Ramos (cell line): Measurements from ENCODE around the gene COX7C.
"Not testable (repeated sequence)": the region's sequence is repeated elsewhere in the genome, so short reads cannot be mapped to it uniquely, and the experiment has no call there.

Experiments
- in situ Hi-C: fragments of 300-500 bp; cut with MboI; formaldehyde crosslinking; loops from one replicate; pipeline ENCODE4 v1.14.3; 2022; ENCODE audit warnings: low sequenced_read_pairs; ENCODE audit not compliant: unreplicated experiment

COX7C gene

DNA sequence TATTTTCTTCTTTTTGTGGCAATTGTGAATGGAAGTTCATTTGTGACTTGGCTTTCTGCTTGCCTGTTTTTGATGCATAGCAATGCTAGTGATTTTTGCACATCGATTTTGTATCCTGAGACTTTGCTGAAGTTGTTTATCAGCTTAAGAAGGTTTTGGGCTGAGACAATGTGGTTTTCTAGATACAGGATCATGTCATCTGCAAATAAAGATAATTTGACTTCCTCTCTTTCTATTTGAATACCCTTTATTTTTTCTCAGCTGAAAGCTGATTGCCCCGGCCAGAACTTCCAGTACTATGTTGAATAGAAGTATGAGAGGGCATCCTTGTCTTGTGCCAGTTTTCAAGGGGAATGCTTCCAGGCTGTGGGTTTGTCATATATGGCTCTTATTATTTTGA is 43.0 kb downstream of the COX7C start:
- in situ Hi-C loops, result not testable (repeated sequence)

DNA sequence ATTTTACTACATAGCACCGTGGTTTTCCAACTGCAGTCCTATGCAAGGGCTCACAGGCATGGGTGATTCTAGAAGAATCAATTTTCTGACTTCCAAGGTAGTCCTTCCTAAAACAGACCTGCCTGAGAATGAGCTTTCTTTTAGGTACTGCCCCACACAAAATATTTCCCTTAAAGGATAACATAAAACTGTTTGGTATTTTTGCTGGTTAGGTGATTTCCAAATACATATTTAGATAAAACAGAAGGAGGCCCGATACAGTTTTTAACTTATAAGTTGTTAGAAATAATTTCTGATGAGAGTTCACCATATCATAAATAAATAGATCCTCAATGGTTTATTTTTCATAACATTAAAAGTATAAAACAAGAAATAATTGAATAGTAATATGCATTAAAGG is 46.4 kb downstream of the COX7C start:
- in situ Hi-C loops, result no loop called here

GRCh38 chr5:86665984-86666760 is 48.4 kb downstream of the COX7C start:
- in situ Hi-C loops, result no loop called here

GRCh38 chr5:86666981-86667380 is 49.2 kb downstream of the COX7C start:
- in situ Hi-C loops, result no loop called here
